Measurements from ENCODE around the gene CCR5AS.

The CCR5AS gene

DNA sequence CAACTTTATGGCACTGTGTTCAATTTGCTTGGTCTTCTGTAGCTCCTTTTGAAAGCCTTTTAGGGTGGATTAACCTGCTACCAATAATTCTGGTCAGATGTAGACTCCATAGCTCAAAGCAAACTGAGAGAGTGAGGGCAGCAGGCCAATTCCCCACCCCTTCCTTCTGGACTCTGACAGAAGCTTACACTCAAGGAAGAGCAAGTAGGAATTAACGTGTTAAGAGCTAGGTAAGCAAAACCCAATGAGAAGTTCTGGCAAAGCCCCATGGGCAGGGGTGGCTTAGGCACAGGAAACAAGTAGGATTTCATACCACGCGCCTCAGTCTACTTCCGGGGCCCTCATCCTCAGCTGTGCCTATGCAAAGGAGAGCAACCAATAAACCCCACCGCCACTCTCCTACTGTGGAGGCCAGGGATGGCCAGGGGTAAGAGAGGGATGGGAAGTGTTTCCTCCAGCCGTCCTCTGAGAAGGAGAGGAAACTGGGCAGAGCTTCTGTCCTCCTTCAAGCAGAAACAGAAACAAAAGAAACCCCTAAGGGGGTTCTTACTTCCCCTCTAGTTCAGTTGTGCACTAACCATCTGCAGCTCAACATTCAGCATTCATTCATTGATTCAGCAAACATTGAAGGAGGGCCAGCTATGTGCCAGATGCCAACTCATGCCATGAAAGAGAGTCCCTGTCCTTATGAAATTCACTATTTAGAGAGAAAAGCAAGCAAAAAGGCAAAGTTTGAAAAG lies 23.5 kb downstream of the CCR5AS start:
- H3K36me3 ChIP-seq = no peaks in the 10 kb centered on the region
- H3K9me3 ChIP-seq = no peaks in the 10 kb centered on the region
- TF ChIP-seq CTCF (IDR thresholded peaks at IDR 0.05) (no peak), POLR2AphosphoS5 (IDR thresholded peaks at IDR 0.05) (no peak), EP300 (IDR thresholded peaks at IDR 0.05) (no peak), POLR2A (IDR thresholded peaks at IDR 0.05; ENCODE audit: low read depth) (no peak)
- H3K27me3 ChIP-seq = peaks cover 0 to 11% (median 0%) of the 10 kb centered on the region in 4 donors
- DNase-seq (ENCODE audit: extremely low spot score) = no peak
- intact Hi-C loops (cut with DNase I) = no loop called here
- H3K27ac ChIP-seq (replicated peaks in 1 of 4) = no peak overlapping the region
- 51% methylated on average over 6 of the region's 6 CpGs for WGBS
- no peak overlapping the region for H3K4me3 ChIP-seq
- H3K4me1 ChIP-seq = peaks cover 4 to 9% (median 8%) of the 10 kb centered on the region in 4 donors

GRCh38 chr3:46381625-46382024 lies 25.2 kb downstream of the CCR5AS start:
- 71% methylated on average over 3 of the region's 3 CpGs for WGBS
- intact Hi-C loops (cut with DNase I) = no loop called here
- peaks cover 0 to 8% (median 0%) of the 10 kb centered on the region in 4 donors for H3K27me3 ChIP-seq
- no peak overlapping the region for H3K27ac ChIP-seq (replicated peaks in 1 of 4)
- DNase-seq (ENCODE audit: extremely low spot score) = no peak
- no peaks in the 10 kb centered on the region for H3K9me3 ChIP-seq
- H3K4me1 ChIP-seq = peaks cover 4 to 9% (median 8%) of the 10 kb centered on the region in 4 donors
- no peak overlapping the region for H3K4me3 ChIP-seq
- TF ChIP-seq EP300 (IDR thresholded peaks at IDR 0.05) = no peak
- TF ChIP-seq POLR2A (IDR thresholded peaks at IDR 0.05; ENCODE audit: low read depth) = no peak
- no peak for TF ChIP-seq CTCF (IDR thresholded peaks at IDR 0.05)
- TF ChIP-seq POLR2AphosphoS5 (IDR thresholded peaks at IDR 0.05) = no peak
- no peaks in the 10 kb centered on the region for H3K36me3 ChIP-seq

DNA sequence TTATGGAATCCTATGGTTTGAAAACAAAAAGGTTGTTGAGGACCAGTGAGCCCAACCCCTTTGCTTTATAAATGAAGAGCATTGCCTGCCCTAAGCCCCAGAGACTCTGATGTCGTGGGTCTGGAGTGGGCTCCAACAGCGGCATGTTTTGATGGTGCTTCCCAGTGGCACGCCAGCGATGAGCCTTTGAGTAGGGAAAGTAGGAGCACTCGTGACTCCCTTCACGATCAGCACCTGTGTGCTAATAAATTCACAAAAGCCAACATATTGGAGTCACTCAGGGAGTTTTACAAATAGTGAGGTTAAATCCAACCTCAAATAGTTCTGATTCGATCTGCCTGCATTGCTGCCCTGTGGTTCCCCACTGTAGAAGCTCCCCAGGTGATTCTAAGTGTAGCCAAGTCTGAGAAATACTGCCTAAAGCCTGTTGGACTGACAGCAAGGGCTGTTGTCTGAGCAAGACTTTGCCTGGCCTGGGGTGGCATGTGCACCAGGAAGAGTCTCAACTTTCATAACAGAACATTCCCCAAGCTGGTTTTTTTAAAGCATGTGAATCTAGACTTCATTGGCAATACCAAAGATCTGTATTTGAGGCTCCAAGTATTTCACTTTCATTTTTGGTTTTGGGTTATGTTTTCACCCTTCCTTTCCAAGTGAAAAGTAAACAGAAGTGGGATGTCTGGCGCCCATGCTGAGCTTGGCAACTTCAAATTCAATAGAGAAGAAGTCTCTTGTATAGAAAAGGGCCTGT lies 26.2 kb downstream of the CCR5AS start:
- Histone ChIP-seq H3K9me3 (no peaks in the 10 kb centered on the region), H3K4me1 (peaks cover 4 to 9% (median 8%) of the 10 kb centered on the region in 4 donors), H3K27me3 (peaks cover 0 to under 1% (median 0%) of the 10 kb centered on the region in 4 donors), H3K4me3 (no peak overlapping the region), H3K36me3 (no peaks in the 10 kb centered on the region), H3K27ac (replicated peaks in 1 of 4) (peak overlapping the region in 1 of 4 donors; percentile 9)
- TF ChIP-seq POLR2AphosphoS5 (IDR thresholded peaks at IDR 0.05) (no peak), CTCF (IDR thresholded peaks at IDR 0.05) (no peak), EP300 (IDR thresholded peaks at IDR 0.05) (no peak), POLR2A (IDR thresholded peaks at IDR 0.05; ENCODE audit: low read depth) (no peak)
- WGBS = 69% methylated on average over 8 of the region's 8 CpGs
- intact Hi-C loops (cut with DNase I) = no loop called here
- no peak for DNase-seq (ENCODE audit: extremely low spot score)

- intact Hi-C loops (cut with DNase I) = loop anchor here (10.0 kb wide), 2 partner anchors 164 to 294 kb away; no protein-coding TSS in a partner anchor
Observed at GRCh38 chr3:46378426-46378942, 28.4 kb downstream of the CCR5AS start.

More at GRCh38 chr3:46378426-46378942, 28.4 kb downstream of the CCR5AS start:
- Histone ChIP-seq H3K9me3 (no peaks in the 10 kb centered on the region), H3K27me3 (peaks cover 0 to 15% (median 0%) of the 10 kb centered on the region in 4 donors), H3K4me3 (no peak overlapping the region), H3K27ac (replicated peaks in 1 of 4) (no peak overlapping the region), H3K36me3 (no peaks in the 10 kb centered on the region), H3K4me1 (peaks cover 4 to 9% (median 8%) of the 10 kb centered on the region in 4 donors)
- WGBS = 48% methylated on average over 8 of the region's 8 CpGs
- no peak for DNase-seq (ENCODE audit: extremely low spot score)
- TF ChIP-seq POLR2AphosphoS5 (IDR thresholded peaks at IDR 0.05) (no peak), CTCF (IDR thresholded peaks at IDR 0.05) (peak; percentile 27 to 37 (median 30)), EP300 (IDR thresholded peaks at IDR 0.05) (no peak), POLR2A (IDR thresholded peaks at IDR 0.05; ENCODE audit: low read depth) (no peak)

Measured in esophagus muscularis mucosa (tissue), 4 donors.